GM18517 (cell line): Measurements from ENCODE around the gene IL10RA.
A peak's percentile ranks its signal among the peaks of the same experiment; 100 is the strongest.
"Not testable (repeated sequence)": the region's sequence is repeated elsewhere in the genome, so short reads cannot be mapped to it uniquely, and the experiment has no call there.

Experiments used
- ATAC-seq: cut with Tn5 transposase; IDR thresholded peaks from one replicate; pipeline ENCODE4 v1.9.1; 2021; ENCODE audit warnings: mild to moderate bottlenecking, moderate library complexity; ENCODE audit not compliant: unreplicated experiment

IL10RA gene

DNA sequence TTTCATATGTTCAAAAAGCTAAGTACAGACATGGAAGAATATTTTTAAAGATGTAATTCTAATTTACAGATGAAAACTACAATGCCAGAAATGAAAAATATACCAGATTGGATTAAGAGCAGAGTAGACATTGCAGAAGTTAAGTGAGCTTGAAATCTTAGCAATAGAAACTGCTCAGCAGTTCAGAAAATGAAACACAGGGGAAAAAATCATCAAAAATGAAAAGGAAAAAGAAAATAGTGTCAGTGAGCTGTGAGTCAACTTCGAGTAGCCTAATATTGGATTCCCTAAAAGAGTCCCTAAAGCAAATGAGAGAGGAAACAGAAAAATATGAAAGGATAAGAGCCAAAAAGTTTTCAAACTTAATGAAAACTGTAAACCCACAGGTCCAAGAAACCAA lies 25.8 kb upstream of the IL10RA start:
- no peak for ATAC-seq

DNA sequence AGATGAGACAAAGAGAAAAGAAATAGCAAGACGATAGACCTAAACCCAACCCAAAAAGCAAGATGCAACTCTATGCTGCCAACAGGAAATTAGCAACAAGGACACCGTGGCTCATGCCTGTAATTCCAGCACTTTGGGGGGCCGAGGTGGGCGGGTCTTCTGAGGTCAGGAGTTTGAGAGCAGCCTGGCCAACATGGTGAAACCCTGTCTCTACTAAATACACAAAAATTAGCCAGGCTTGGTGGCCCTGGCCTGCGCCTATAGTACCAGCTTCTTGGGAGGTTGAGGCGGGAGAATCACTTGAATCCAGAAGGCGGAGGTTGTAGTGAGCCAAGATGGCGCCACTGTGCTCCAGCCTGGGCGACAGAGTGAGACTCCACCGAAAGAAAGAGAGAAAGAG lies 24.3 kb upstream of the IL10RA start:
- no peak for ATAC-seq

DNA sequence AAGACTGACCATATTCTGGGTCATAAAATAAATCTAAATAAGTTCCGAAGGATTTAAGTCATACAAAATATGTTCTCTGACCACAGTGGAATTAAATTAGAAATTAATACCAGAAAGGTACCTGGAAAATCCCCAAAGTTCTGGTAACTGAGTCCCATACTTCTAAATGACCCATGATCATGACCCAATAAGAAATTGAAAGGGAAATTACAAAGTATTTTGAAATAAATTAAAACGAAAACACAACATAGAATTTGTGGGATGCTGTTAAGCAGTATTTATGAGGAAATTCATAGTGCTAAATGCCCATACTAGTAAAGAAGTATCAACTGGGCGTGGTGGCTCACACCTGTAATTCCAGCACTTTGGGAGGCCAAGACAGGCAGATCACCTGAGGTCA lies 23.4 kb upstream of the IL10RA start:
- ATAC-seq: no peak

DNA sequence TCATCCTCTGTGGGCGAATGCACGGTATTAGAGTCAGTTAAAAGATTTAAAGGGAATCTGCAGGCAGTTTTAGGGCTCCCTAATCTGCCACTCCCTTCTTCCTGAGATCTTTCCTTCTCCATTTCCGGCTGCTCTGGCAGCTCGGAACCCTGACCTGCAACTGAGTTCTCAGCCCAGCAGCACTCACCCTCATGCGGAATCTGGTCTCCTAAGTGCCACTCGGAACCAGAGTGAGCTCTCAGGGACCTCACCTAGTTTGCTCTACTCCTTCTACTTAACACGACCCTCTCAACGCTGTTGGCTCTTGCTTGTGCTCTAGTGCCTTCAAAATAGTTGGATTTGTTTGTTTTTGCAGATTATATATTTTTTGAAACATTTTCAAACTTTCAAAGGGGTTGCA lies 19.3 kb upstream of the IL10RA start:
- no peak for ATAC-seq

DNA sequence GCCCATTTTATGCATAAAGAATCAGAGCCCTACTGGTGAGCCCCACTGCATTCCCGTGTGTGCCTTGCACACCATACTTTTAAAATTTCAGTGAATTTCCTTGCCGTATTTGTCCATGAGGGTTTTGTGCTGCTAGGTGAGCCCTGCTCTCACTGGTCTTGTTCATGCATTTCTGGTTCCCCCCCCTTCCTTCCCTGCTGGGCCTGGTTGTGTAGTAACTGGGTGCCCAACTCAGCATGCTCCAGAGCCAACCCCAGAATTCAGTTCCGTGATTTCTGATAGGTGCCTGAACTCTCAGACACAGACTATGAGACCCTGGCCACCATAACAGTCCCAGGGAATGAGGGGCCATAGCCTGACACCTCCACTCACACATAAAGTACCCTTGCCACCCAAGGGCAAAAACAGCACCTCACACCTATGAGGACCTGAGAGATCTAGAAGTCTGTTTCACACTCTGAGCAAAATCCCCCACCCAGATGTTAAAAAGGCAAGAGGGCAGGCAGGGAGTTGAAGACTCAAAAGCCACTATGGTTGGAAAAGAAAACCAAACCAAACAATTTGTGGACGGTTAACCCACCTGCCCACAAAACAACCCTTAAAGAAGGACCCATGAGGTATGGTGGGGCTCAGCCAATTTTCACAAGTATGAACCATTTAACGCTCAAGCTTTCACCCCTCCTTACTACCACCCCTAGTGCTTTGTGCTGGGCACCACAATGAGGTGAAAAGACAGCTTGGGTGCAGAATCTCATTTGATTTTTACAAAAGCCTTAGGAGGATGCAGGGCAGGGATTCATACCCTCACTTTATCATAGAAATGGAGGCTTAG lies 16.8 kb upstream of the IL10RA start:
- ATAC-seq: no peak

DNA sequence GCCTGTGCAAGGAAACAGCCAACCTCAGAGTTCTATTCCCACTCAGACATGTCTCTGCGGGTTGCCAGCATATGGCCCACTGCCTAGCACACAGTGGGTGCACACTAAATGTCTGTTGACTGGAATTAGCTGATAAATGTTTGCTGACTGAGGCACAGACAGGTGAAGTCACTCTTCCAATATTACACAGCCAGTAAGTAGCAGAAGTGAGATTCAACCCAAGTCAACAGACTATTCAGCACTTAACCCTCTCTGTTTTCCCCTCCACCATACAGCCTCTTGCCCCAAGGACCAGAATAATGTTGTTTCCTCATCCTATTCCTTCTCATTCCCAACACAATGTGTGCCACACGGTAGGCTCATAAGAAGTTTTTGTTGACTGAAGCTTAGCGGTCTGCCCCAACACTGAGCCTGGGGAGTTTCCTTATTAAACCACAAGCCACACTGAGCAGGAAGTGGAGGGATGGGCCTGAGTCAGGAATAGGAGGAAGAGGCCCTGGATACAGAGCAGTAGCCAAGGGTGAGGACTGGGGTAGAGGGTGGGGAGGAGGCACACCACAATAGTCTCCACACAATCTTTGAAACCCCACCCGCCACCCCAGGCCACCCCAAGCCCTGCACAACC lies 15.7 kb upstream of the IL10RA start:
- no peak for ATAC-seq

DNA sequence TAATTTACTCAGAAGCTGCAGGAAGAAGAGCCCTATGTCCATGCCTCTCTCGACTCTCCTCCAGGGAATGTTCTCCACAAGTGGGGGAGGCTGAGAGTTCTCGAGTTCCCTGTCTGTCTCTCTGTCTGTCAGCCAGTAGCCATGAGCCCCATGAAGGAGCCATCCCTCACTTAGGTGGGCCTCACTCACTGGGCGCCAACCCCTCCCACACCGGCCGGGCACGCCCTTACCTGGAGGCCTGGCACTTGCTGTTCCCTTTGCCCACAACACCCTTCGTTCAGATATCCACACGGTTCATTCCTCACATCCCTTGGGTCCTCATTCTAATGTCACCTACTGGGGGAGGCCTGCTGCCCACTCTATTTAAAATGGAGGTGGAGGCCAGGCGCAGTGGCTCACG lies 14.2 kb upstream of the IL10RA start:
- no peak for ATAC-seq

DNA sequence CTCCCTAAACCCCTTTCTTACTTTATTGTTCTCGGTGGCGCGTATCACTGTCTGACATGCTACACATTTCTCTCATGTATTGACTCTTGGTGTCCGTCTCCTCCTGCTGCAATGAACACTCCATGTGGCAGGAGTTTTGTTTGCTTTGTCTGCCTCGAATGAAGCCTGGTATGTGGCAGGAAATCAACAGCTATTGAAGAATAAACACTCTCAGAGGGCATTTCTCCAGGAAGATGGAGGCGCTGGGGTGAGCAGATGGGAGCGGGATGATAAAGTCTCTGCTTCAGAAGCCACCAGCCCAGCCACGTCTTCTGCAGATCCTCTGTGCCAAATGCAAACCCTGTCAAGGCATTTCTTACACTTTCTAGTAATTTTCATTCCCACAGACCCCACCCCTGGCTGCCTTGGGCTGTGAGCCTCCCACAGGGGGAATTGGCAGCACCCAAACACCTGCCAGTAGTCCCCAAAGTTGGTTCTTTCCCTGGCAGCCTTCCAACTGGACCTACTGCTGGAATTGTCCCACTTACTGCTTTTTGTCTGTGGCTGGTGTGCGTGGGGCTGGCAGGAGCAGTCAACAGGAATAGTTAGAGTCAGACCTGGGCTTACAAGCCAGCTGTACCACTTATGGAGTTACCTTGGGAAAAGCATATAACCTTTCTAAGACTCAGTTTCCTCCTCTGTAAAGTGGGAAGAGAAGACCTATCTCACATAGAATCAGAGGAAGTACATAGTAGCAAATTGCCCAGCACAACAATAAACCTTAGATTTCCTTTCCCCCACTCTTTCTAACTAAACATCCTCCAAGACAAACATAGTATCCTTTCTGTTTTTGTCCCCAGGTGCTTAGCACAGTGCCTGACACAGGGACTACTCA lies 13.3 kb upstream of the IL10RA start:
- no peak for ATAC-seq

DNA sequence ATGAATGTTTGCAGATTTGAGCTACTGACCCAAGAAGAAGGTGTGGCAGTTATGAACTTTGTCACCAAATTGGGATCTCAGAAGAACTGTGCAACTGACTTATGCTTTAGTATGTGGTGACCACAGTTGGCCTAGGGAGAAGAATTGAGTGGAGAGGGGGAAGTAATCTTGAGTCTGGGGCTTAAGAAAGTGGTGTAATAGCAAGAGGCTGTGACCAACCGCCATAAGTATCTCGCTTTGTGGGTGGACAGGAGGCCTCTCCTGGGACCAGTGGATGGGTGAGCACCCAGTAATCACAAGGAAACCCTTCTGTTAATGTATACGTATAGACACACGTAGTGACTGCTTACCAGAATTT lies 12.7 kb upstream of the IL10RA start:
- no peak for ATAC-seq

DNA sequence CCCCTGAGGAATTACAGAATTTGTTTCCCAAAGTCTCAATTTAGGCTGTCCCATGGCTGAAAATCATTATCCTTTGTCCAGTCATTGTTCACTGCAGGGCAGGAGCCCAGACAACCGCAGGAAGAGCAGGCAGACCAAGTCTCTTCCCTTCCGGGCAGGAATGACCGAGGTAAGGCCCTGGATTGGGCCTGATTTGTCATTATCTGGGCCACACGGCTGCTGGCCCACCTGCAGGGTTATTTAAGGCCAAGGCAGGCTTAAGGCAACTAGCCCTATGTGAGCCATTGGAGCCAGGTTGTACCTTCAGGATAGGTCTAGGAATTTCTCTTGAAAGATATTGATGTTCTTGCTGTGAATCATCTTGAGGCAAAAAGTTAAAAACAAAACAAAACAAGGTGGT lies 9.7 kb upstream of the IL10RA start:
- ATAC-seq: no peak

DNA sequence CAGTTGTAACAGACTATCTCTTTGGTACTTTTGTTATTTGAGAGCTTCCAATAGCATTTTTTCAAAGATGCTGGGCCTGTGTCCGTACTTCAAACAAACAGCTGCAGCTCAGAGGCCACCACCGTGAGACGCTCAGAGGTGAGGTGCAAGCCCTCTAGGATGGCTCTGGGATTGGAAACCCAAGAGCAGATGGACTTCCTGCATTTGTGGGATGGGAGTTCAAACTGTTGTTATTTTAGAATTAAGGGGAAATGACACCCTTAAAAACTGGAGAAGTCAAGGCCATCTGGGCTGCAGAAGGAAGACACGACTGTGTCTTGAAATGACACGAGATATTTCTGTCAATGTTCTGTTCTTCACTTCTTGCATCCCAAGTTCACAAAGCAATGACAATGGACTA lies 9.2 kb upstream of the IL10RA start:
- no peak for ATAC-seq

DNA sequence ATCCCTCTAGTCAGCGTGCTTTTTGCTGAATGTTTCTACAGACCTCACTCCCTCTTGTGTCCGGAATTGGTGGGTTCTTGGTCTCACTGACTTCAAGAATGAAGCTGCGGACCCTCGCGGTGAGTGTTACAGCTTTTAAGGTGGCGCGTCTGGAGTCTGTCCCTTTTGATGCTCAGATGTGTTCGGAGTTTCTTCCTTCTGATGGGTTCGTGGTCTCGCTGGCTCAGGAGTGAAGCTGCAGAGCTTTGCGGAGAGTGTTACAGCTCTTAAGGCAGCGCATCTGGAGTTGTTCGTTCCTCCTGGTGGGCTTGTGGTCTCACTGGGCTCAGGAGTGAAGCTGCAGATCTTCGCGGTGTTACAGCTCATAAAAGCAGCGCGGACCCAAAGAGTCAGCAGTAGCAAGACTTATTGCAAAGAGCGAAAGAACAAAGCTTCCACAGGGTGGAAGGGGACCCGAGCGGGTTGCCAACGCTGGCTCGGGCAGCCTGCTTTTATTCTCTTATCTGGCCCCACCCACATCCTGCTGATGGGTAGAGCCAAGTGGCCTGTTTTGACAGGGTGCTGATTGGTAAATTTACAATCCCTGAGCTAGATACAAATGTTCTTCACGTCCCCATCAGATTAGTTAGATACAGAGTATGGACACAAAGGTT lies 8.5 kb upstream of the IL10RA start:
- not testable (repeated sequence) for ATAC-seq

DNA sequence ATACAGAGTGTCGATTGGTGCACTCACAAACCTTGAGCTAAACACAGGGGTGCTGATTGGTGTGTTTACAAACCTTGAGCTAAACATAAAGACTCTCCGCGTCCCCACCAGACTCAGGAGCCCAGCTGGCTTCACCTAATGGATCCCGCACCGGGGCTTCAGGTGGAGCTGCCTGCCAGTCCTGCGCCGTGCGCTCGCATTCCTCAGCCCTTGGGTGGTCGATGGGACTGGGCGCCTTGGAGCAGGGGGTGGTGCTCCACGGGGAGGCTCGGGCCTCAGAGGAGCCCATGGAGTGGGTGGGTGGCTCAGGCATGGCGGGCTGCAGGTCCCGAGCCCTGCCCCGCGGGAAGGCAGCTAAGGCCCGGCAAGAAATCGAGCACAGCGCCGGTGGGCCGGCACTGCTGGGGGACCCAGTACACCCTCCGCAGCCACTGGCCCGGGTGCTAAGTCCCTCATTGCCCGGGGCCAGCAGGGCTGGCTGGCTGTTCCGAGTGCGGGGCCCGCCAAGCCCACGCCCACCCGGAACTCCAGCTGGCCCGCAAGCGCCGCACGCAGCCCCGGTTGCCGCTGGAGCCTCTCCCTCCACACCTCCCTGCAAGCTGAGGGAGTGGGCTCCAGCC lies 7.8 kb upstream of the IL10RA start:
- ATAC-seq: not testable (repeated sequence)

DNA sequence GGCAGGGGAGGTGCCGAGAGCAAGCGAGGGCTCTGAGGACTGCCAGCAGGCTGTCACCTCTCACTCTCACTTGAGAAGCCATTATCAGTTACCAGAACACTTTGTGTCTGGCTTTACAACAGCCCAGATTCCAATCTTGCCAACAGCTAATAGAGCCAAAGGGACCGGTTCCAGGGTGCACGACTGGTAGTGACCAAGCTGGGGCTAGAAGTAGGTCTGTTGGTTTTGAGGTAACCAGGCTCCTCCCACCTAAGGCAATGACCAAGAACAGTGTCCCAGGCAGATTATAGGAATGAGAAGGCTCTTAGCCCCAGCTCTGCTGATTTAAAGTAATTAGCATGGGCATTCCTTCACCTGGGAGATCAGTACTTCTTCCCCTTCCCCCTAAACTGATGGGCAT lies 7.2 kb upstream of the IL10RA start:
- ATAC-seq: no peak

DNA sequence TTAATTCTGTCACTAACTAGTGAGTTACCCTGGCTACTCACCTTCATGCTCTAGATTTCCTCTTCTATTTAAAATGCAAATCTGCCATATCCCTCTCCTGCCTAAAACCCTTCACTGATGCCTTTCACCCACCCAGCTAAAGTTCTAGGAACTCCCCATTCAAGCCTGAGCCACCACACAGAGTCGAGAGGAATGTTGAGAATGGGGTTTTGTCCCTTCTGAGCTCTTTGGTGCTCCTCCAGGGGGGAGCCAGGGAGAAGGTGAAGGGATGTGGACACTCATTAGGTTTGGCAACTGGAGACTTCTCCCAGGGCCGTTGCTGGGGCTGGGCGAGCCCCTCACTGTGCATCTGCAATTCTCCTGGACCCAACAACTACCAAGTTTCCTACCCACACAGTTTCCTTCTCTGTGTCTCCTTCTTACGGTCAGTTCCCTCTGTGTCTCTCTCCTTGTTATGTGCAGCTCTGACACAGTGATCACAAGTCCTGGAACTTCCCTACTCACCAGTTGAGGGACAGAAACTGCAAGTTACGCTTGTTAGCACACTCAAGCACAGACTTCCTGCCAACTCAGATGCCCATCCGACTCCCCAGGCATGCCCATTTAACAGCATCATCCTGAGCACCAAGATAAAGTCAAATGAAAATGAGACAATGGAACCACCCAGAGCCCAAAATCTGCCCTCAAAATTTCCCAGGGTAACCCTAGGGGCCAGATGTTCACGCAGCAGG lies 6.5 kb upstream of the IL10RA start:
- ATAC-seq: no peak

DNA sequence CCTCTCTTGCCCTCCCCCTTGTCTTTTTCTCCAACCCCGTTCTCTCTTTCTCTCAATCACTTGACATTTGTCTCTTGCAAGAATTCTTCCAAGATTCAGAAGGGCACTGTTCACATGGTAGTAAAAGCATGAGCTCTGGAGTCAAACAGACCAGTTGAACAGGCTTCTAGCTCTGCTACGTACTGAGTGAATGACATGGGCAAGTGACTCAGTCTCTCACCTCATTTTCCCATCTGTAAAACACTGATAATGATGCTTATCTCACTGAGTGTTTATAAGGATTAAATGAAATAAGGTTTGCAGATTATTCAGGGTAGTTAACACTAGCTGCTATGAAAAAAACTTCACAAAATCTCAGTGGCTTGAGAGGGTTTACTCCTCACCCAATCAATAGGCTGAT lies 5.9 kb upstream of the IL10RA start:
- ATAC-seq: no peak

DNA sequence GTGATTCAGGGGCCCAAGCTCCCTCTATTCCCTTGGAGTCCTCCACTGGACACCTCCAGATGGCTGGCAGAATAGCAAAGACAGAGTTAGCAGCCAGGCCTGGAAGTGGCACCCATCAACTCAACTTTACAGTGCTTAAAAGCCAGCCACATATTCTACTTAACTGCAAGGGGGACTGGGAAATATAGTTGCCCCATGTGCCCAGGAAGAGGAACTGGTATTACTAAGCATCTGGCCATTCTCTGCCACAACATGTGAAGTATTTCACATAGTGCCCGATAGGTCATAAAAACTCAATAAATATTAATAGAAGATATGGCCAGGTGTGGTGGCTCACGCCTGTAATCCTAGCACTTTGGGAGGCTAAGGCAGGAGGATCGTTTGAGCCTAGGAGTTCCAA lies 5.5 kb upstream of the IL10RA start:
- no peak for ATAC-seq

DNA sequence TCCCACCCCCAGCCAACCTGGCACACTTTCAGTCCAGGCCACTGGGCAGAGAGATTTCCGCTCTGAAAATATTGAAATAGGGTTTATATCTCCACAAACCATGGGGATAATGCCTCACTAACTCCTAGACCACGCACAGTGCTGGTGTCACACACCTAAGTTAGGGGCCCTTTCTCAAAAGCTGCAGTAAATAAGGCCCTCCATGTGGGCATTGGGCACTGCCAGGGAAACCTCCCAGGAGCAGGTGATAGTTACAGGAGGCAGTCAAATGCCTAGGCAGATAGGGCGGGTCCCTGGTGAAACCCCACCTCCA lies 3.1 kb upstream of the IL10RA start:
- ATAC-seq: no peak

DNA sequence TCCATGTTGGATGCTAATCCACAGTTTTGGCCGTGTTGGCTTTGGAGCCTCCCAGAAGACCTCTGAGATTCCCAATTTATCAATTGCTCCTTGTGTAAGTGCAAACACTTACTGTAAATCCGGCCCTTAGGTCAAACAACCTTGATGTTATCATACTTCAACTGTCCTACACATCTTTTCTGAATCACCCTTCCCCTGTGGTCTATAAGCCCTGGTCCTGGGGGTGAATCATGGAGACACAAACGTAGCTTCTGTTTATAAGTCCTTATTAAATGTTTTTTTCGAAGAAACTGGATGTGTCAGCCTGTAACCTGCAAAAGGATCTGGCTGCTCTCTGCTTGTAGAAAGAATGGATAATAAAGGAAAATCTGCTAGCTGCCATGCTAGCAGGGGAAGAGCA lies 1.7 kb upstream of the IL10RA start:
- no peak for ATAC-seq

DNA sequence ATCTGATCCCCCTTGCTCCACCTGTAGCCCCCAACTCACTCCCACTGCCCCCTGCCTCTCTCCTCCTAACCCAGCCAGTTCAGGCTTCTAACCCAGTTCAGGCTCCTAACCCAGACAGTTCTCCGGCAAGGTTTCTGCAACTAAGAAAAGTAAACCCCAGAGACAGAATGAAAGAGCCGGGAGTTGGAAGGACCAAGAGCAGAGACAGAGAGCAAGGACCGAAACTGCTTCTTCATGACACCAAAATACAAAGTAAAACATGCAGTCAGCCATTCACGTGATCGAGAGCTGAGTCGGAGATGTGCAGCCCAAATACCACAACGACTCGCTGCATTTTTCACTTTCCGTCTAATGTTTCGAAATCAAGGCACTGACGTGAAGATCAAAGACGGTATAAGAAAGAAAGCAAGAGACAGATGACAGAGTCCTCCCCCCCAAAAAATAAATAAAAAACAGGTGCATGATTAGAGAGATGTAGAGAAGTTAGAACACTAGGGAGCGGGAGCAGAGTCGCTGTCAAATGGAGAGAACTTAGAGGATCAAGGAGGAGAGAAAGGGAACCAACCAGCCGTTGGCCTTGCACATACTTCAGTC lies 884 bp downstream of the IL10RA start:
- peak; percentile 50 for ATAC-seq
